Measurements from ENCODE around the gene KIF3B.

DNA sequence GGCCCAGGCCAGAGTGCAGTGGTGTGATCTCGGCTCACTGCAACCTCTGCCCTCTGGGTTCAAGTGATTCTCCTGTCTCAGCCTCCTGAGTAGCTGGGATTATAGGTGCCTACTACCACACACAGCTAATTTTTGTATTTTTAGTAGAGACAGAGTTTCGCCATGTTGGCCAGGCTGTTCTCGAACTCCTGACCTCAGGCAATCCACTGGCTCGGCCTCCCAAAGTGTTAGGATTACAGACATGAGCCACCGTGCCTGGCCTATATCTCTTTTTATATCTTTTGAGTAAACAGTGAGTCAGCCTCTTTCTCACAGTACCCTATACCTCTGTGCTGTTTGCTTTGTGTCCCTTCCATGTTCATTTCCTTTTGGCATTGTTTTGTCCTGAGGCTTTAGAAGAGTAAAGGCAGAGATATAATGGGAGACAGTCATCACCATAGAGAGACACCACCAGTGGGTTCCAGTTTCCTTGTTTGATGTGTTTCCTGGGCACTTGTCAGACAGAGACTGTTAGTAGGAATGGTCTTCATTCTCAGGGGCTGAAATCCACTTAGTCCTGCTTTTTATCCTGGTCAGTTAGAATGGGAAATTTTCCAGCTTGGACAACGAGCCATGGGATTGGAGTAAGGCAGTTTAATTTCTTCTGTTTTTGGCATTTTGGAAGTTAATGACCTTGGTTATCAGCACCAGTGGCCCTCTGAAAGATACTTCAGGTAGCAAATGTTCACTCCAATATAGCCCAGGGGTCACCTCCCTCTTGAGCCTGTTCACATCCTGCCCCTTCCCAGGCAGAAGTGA, 48.5 kb downstream of the KIF3B start:
- TF ChIP-seq, protein P1, sequence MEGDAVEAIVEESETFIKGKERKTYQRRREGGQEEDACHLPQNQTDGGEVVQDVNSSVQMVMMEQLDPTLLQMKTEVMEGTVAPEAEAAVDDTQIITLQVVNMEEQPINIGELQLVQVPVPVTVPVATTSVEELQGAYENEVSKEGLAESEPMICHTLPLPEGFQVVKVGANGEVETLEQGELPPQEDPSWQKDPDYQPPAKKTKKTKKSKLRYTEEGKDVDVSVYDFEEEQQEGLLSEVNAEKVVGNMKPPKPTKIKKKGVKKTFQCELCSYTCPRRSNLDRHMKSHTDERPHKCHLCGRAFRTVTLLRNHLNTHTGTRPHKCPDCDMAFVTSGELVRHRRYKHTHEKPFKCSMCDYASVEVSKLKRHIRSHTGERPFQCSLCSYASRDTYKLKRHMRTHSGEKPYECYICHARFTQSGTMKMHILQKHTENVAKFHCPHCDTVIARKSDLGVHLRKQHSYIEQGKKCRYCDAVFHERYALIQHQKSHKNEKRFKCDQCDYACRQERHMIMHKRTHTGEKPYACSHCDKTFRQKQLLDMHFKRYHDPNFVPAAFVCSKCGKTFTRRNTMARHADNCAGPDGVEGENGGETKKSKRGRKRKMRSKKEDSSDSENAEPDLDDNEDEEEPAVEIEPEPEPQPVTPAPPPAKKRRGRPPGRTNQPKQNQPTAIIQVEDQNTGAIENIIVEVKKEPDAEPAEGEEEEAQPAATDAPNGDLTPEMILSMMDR (conservative IDR thresholded peaks at IDR 0.05 in 1 of 2, IDR thresholded peaks at IDR 0.05 in 1 of 2; ENCODE audit: low read depth in 1 of 2, low read length in 2 of 2): no peak
- TF ChIP-seq EZH2 (IDR thresholded peaks at IDR 0.05; ENCODE audit: low read length, missing control alignments): no peak

Measured in fibroblast of lung (primary cell).